C4-2B (cell line): Measurements from ENCODE around the gene DNER.

ENCODE experiments used
- H3K27ac ChIP-seq: fragments of 450-650 bp; 2 replicates; pipeline ENCODE4 v1.5.1; 2017
- ZFX ChIP-seq: fragments of 450-650 bp; IDR thresholded peaks from 2 replicates; pipeline ENCODE4 v1.6.1; 2017
- TF ChIP-seq, protein P1 (sequence below): fragments of 450-650 bp; conservative IDR thresholded peaks from 2 replicates; pipeline ENCODE4 v1.5.1; 2017; ENCODE audit warnings: mild to moderate bottlenecking

The DNER gene

DNA sequence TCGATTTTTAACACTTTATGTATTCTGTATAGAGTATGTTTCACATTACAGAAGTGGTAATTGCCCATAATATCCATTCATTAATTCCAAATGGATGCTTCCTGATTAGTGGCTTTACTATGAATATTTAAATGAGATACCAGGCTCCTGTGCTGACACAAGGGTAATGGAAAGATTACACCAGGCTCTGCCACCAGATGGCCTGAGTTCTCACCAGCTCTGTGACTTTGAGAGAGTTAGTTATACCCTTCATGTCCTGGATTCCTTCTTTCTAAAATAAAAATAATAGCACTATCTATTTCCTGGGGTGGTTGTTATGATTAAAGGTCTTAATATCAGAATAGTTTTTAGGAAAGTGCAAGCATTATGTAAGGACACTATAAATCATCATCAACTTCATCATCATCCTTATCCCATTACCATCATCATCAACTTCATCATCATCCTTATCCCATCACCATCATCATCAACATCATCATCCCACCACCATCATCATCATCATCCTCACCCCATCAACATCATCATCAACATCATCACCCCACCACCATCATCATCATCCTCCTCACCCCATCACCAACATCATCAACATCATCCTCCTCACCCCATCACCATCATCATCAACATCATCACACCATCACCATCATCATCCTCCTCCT lies 151.8 kb downstream of the DNER start:
- TF ChIP-seq ZFX = no peak
- TF ChIP-seq, protein P1, sequence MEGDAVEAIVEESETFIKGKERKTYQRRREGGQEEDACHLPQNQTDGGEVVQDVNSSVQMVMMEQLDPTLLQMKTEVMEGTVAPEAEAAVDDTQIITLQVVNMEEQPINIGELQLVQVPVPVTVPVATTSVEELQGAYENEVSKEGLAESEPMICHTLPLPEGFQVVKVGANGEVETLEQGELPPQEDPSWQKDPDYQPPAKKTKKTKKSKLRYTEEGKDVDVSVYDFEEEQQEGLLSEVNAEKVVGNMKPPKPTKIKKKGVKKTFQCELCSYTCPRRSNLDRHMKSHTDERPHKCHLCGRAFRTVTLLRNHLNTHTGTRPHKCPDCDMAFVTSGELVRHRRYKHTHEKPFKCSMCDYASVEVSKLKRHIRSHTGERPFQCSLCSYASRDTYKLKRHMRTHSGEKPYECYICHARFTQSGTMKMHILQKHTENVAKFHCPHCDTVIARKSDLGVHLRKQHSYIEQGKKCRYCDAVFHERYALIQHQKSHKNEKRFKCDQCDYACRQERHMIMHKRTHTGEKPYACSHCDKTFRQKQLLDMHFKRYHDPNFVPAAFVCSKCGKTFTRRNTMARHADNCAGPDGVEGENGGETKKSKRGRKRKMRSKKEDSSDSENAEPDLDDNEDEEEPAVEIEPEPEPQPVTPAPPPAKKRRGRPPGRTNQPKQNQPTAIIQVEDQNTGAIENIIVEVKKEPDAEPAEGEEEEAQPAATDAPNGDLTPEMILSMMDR = no peak
- no peak overlapping the region for H3K27ac ChIP-seq

DNA sequence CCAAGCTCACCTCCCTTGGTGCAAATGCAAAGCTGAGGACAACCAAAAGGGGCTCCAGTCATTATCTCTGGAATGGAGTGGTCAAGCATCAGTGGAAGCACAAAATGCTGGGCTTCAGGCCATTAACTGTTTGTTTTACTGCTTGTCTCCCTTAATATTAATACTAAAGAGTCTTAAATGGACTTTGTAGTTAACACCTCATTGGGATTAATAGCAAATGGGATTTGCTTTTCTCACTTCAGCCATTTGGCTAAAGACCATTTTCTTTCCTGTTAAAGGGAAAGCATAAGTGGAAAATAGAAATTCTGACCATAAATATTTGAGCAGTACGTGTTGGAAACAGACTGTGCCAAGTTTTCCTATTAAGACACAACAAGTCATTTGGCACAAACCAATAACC lies 154.4 kb downstream of the DNER start:
- H3K27ac ChIP-seq = no peak overlapping the region
- TF ChIP-seq, protein P1 = no peak
- no peak for TF ChIP-seq ZFX

DNA sequence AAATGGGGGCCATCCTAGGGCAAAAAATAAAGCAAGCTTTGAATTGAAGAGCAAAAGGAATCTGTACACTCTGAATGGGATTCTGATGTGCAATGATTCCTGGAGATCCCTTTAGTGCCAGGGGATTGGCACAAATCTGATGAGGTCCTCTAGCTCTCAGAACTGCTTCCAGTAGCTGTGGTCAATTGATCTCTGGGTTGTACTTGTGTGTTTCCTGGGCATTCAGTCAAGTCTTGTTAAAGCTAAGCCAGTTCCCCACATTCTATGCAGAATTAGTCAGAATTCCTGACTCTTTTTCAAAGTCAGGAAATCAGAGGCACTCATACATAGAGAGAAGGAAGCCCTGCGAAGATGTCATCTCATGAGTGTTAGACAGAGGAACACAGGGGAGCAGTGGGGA lies 161.3 kb downstream of the DNER start:
- TF ChIP-seq ZFX = no peak
- TF ChIP-seq, protein P1 = no peak
- H3K27ac ChIP-seq = no peak overlapping the region

DNA sequence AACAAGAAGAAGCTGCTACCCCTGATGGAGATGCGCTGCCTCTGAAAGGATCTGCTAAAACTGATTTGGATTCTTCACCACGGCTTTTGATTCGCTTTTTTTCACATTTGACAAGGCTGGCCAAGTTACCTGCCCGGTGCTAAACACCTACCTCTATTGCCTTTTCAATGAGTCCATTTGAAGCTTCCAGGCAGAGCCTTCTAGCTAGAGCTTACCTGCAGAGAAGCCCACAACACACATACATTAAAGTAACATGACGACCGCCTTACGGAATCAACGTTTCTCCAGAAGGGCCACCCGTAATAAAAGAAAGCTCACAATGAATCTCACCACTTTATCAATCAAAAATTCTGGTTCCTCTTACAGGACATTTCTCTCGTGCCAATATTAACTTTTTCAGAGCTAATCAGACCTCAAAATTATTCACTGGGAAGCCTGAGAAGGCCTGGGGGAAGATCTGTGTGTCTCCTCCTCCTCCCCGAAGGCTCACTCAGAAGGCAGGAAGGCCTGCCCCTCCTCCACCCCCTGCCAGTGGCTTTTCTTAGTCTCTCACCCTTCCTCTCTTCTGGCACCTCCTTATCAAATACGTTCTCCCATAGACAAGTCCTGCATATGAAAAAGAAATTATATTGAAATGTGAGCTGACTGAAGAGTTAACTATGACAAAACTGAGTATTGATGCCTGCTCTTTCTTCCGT lies 171.0 kb downstream of the DNER start:
- no peak overlapping the region for H3K27ac ChIP-seq
- TF ChIP-seq, protein P1 = no peak
- no peak for TF ChIP-seq ZFX

DNA sequence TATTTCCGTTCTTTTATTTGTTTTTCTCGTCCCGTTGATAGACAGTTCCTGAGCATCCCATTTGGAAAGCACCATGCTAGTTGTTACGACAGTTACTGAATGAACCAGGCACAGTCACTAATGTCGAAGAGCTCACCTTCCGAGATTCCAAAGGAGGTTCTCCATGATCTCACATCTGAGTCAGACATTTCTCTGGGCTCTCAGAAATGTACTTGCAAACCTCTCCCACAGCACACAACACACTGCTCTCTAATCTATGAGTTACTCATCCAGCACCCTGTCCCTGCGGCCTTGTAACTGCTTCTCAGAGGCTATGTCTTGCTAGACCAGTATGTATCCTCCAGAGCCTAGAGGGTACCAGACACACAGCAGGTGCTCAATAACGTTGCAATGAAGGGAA lies 174.7 kb downstream of the DNER start:
- no peak for TF ChIP-seq ZFX
- TF ChIP-seq, protein P1 = no peak

DNA sequence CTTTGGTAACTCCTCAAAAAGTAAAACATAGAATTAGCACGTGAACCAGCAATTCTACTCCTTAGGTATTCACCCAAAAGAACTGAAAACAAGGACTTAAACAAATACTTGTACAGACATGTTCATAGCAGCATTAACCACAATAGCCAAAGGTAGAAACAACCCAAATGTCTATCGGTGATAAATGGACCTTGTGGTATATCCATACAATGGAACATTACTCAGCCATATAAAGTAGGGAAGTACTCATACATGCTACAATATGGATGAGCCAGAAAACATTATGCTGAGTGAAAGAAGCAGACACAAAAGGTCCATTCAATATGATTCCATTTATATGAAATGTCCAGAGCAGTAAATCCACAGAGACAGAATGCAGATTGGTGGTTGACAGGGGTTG lies 182.8 kb downstream of the DNER start:
- no peak overlapping the region for H3K27ac ChIP-seq
- no peak for TF ChIP-seq ZFX
- TF ChIP-seq, protein P1 = no peak

More for the DNA sequence above, 174.7 kb downstream of the DNER start:
- no peak overlapping the region for H3K27ac ChIP-seq

DNA sequence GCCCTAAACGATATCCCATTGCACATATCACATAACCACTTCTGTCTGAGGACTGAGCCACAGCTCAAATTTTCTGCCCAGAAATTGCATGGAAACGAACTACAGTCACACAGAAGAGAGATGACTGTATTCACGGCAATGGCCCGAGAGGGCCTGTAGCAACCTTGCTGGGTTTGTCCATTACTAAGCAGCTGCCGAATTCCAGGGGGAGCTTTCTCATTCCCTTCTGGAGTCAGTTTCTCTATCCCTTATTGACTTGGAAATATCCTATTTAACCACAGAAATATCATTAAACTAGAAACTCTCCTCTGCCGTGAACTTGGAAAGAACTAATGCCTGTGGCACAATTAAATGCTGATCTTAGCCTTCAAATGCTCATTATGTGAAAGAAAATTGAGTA lies 183.9 kb downstream of the DNER start:
- no peak overlapping the region for H3K27ac ChIP-seq
- TF ChIP-seq ZFX = no peak
- TF ChIP-seq, protein P1 = no peak
